HG02981 (cell line): Measurements from ENCODE around the gene ZNF124.

Experiments
- ATAC-seq: cut with Tn5 transposase; IDR thresholded peaks from one replicate; pipeline ENCODE4 v1.9.1; 2021; ENCODE audit warnings: mild to moderate bottlenecking, moderate library complexity; ENCODE audit not compliant: unreplicated experiment

The ZNF124 gene

GRCh38 chr1:247114351-247115140 lies 57.3 kb downstream of the ZNF124 start:
- no peak for ATAC-seq

- ATAC-seq = no peak
These were observed 58.0 kb downstream of the ZNF124 start for GRCh38 chr1:247113733-247114271.

GRCh38 chr1:247113094-247113497 lies 58.7 kb downstream of the ZNF124 start:
- ATAC-seq = no peak

- no peak for ATAC-seq
These were observed 59.4 kb downstream of the ZNF124 start for GRCh38 chr1:247112479-247112781.

GRCh38 chr1:247111700-247112478 lies 59.9 kb downstream of the ZNF124 start:
- no peak for ATAC-seq

- ATAC-seq = no peak
These were observed 60.5 kb downstream of the ZNF124 start for GRCh38 chr1:247111259-247111699.

- no peak for ATAC-seq
These were observed 61.1 kb downstream of the ZNF124 start for GRCh38 chr1:247110627-247111258.

GRCh38 chr1:247107694-247108093 lies 64.1 kb downstream of the ZNF124 start:
- no peak for ATAC-seq

- ATAC-seq = no peak
These were observed 65.9 kb downstream of the ZNF124 start for GRCh38 chr1:247105966-247106365.
